ENCODE results near the gene RNF13.
"Not testable (repeated sequence)": the region's sequence is repeated elsewhere in the genome, so short reads cannot be mapped to it uniquely, and the experiment has no call there.

Gene RNF13

DNA sequence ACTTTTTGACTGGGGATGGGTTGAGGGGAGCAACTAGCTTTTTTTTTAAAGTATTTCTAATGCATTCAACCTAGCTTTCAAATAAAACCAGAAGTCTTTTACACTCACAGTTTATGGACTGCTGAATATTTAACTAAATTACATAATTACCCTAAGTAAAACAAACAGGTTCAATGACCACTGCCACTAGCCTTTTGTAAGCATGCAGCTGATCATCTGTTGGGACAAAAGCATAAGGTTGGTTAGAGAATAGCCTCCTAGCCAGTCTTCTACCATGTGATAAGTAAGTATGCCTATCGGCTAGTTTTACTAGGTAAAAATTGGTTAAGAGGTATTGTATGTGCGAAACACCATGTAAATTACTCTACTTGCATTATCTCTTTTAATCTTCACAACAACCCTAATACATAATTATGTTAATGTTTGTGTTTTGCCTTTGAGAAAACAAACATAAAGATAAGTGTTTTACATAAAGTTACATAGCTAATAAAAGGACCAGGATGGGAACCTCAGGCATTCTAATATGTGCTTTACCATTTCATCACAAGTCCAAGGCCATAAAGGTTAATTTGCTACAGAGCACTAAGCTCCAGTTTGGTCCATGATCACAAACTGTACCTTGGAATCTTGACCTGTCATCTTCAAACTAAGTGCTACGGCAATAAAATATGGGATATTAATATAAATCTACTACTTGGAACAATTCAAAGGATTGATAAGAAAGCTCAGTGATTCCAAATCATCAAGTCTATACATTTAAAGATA lies 144.5 kb downstream of the RNF13 start:
- DNase-seq (ENCODE audit: low read depth), result no peak

DNA sequence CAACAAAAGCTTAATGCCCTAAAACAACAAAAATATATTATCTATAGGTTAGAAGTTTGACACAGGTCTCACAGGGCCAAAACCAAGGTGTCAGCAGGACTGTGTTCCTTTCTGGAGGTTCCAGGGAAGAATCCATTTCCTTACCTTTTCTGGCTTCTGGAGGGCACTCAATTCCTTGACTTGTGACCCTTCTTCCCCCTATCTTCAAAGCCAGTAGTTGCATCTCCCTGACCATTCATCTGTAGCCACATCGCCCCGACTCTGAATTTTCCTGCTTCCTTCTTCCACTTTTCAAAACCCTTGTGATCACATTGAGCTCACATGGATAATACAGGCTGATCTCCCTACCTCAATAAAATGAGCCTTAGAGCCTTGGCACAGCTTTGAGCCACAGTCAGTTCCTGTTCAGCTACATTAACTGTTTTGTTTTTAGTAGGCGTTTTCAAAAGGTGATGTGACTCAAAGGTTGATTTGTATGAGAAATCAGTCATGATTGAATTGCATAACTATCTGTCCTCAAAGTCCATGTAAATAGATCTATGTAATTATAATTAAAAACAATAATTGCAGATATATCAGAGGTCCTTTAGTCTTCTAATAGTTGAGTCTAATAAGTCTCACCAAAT lies 145.3 kb downstream of the RNF13 start:
- no peak for DNase-seq (ENCODE audit: low read depth)

GRCh38 chr3:149959443-149959842 lies 146.4 kb downstream of the RNF13 start:
- DNase-seq (ENCODE audit: low read depth), result no peak

- DNase-seq (ENCODE audit: low read depth), result no peak
Measured at GRCh38 chr3:149963485-149963884, 150.5 kb downstream of the RNF13 start.

DNA sequence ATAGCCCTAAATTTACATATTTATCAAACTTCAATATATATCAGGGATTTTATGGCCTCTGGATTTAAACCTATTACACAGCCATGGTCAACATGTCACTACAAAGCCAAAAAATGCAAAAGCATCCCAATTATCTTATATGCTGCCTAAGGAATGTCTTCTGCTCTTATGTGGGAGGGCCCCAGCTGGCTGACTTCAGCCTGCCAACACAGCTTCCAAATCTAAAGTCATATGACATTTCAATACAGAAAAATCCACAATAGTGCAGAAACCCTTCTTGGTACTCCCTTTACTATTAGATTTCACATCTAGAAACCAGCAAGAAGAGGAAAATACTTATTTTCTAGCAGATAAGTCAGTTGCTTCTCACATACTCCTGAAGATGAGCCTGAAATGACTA lies 151.3 kb downstream of the RNF13 start:
- DNase-seq (ENCODE audit: low read depth), result no peak

DNA sequence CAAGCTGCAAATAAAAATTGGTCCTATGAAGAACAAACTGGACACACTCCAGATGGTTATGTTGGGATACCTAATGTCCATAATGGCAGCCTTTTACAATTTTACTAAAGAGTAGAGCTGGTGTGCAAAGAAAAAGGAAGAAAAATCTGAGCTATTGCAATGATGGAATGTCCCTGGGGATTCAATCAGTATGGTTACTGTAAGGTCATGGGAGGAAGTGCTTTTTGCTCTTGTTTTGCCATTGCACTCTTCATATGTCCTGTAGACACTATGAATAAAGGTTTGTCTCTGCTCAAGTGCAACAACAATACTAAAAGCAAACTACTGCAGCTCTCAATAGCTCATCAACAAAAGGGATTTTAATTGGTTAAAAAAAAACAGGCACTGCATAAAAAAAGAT lies 152.3 kb downstream of the RNF13 start:
- no peak for DNase-seq (ENCODE audit: low read depth)

DNA sequence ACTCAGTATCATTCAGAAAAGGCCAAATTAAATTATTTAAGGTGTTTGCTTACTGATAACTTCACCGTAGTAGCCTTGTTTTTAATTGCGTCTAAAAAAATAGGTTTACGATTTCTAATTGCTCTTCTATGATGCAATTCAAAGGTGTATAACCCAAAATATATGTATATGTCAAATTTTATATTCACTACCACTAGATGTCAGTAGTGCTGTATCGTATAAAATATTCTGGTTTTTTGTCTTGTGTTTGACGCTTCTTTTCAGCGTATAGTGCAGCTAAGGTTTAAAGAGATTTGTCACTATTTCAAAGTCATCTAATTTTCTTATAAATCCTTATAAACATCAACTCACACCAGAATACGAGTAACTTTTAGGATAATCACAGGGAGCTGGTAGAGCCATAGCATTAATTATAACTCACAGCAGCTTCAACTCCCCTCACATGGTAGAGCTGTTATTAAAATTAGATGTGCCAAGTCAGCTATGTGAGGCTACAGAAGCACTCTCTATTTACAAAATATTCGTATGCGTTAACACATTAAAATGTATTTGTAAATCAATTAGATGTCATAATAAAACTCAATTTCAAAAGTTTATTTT lies 154.2 kb downstream of the RNF13 start:
- DNase-seq (ENCODE audit: low read depth), result peak; percentile 52

DNA sequence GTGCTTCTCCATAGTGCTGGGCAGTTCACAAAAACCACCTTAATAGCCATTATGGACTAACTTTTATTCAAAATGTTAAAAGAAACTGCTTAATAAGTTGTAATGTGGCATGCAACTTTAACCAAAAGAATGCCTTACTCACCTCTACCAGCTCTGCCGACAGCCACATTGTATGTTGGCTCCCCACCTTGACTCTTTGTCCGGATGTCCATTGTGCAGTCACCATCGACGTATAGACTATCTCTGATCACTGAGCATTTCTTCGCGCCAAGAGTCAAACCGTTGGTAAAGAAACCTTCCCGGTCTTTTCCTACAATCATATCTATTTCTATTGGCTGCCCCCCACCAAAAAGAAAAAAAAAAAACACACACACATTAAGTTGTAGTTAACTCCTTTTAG lies 155.2 kb downstream of the RNF13 start:
- DNase-seq (ENCODE audit: low read depth), result no peak

GRCh38 chr3:149969110-149969939 lies 156.3 kb downstream of the RNF13 start:
- DNase-seq (ENCODE audit: low read depth), result peak; percentile 68

GRCh38 chr3:149969940-149970715 lies 157.1 kb downstream of the RNF13 start:
- DNase-seq (ENCODE audit: low read depth), result peak; percentile 69

DNA sequence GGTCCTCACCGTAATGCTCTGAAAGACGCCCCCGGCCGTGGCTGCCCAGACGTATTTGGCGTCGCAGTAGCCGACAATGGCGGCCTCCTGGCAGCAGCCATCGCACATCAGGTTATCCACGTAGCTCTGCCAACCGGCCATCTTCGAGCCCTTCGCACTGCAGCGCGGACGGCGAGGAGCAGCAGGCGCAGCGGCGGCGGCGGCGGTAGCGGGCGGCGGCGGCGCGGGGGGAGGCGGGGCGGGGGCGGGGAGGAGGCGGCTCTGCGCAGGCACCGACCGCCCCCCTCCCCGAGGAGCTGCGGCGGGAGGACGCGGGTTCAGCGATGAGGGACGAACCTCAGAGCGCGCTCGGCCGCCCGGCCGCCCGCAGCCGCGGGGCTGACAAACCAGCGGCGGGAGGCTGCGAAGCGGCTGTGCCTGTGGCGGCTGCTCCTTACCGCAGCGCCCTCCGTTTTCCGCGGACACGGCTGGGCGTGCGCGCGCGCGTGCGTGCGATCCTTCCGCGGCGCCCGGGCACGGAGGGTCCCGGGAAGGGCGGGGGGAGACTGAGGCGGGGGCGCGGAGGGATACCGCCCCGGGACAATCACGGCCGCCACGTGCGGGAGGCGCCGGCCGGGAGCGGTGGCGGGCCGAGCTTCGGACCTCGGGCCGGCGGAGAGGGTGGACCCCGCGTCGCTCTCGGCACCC lies 157.8 kb downstream of the RNF13 start, which contains the start of gene PFN2:
Gene PFN2, minus strand, starts transcription at position 180 of the 687 bp plus-strand sequence. Its CDS starts 39 bp downstream, at position 141.
- DNase-seq (ENCODE audit: low read depth), result peak; percentile 45

DNA sequence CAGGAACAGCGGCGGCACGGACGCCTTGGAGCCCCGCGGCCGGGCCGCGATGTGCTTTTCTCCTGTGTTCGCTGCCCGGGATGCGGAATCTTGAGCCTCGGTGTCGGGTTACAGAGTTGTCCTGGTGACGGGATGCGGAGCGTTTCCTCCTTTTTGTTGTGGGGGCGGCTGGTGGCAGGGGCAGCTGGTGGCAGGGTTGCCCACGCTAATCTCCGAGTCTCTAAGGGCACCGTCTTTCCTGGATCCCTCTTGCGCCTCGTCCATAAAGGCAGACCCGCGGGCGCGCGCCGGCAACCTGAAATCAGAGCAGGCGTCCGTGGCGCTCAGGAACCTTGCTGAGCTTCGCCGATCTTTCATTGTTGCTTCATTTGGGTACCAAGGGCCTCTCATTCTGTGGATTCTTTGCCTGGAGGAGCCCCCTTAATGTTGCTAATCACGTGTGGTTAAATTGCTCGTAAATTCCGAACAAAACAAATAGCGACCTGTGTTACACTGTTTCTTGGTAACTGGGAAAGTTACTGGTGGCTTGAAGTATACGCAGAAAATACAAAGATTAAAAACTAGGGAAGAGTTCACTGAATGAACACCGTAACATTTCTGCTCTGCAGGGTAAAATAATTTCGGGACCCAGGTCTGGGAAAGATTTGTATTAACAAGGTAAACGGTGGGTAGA lies 158.5 kb downstream of the RNF13 start:
- peak; percentile 38 for DNase-seq (ENCODE audit: low read depth)

DNA sequence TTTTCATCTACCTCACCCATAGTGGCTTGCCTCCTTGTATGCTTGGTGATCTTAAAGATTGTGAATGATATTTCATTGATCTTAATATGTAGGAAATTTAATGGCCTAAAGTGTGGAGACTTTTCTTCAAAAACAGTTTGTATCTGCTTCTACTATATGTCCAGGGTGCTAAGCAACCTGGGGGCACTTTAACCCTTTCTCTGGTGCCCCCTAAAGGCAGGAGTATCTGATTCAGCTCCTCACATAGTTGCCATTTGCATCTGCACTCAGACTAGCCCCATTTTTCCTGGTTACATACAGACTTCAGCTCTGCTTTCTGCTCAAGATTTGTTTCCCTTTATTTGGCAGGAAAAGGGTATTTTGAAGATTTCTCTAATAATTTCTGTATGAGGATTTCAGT lies 162.9 kb downstream of the RNF13 start:
- no peak for DNase-seq (ENCODE audit: low read depth)

- DNase-seq (ENCODE audit: low read depth), result peak; percentile 48
Measured at GRCh38 chr3:149977386-149977785, 164.4 kb downstream of the RNF13 start.

- not testable (repeated sequence) for DNase-seq (ENCODE audit: low read depth)
Measured at GRCh38 chr3:149981979-149982378, 169.0 kb downstream of the RNF13 start.

GRCh38 chr3:149983053-149983452 lies 170.0 kb downstream of the RNF13 start:
- not testable (repeated sequence) for DNase-seq (ENCODE audit: low read depth)

GRCh38 chr3:149983628-149984027 lies 170.6 kb downstream of the RNF13 start:
- no peak for DNase-seq (ENCODE audit: low read depth)

DNA sequence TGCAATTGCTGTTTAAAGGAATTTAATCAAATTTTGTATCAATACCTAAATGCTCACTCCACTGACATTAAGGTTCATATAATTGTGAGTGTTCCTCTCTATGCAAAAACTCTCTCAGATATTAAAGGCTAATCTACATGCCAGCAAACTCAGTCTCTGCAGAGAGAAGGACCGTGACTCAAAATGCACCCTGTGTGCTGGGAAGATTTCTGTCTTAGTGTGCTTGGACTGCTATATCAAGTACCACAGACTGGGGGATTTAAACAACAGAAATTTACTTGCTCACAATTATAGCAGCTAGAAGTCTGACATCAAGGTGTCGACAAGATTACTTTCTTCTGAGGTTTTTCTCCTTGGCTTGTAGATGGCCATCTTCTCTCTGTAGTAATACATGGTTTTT lies 176.3 kb downstream of the RNF13 start:
- no peak for DNase-seq (ENCODE audit: low read depth)

DNA sequence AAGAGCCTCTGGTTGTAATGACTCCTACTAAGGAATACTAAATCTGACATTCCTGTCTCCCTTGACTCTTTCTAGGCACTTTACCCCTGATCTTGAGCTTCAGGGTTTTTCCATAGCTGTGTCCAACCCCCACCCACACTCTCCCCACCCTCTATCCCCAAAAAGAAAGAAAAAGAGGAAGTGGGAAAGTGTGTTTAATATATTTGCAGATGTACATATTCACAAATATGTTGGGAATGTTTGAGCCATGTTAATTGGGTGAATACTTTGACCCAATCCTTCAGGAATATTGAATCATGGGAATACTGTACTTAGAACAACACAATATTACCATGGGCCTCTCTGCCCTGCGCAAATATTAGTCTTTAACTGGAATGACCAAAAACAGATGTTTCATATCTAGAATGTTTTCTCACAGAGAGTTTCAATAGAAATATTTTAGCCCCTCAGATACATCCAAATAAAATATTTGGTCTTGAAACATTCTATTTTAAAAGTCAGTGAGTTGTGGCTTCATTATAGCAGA lies 177.5 kb downstream of the RNF13 start:
- DNase-seq (ENCODE audit: low read depth), result no peak

DNA sequence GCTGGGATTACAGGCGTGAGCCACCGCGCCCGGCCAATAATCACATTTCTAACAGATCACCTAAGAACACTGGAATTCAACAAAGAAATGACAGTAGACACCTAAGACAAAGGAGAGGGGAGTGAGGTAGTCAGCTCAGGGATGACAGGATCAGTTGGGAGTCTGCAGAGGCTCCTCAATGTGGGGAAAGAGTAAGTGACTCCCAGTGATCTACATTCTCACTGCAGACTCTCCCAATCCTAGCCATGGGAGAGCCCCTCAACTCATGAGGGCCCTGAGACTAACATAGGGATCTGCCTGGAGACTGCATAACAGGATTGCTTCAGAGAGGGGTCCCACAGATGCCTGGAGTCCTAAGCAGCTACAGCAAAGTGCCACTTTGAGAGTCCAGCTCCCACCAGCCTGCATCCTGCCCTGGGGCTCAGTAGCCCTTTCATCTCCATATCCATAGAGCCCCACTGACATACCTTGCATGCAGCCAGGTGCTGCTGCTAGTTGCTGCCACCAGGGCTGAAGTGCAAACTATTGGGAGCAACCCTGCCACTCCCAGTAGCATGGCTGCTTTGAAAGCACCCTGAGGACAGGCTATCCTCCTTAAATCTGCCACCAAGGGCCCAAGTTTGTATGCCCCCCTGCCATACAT lies 179.5 kb downstream of the RNF13 start:
- no peak for DNase-seq (ENCODE audit: low read depth)

All from fibroblast of the conjunctiva (primary cell).